GM23248 (cell line): ENCODE measurements around the gene CTSW.

Experiments
- EZH2 ChIP-seq: fragments of 200-600 bp; sonication (generic); IDR thresholded peaks from 2 replicates; pipeline ENCODE4 v1.6.1; 2018; ENCODE audit warnings: antibody characterized with exemption, mild to moderate bottlenecking; ENCODE audit not compliant: insufficient read depth, poor library complexity, severe bottlenecking
- EZH2phosphoT487 ChIP-seq: fragments of 200-600 bp; sonication (generic); IDR thresholded peaks from 2 replicates; pipeline ENCODE4 v1.6.1; 2018; ENCODE audit warnings: antibody characterized with exemption, moderate library complexity, mild to moderate bottlenecking, low read depth; ENCODE audit not compliant: insufficient read depth

GRCh38 chr11:65842144-65842543 lies 37.5 kb upstream of the CTSW start:
- TF ChIP-seq EZH2 = no peak
- no peak for TF ChIP-seq EZH2phosphoT487
